H1 (cell line): ENCODE results near the gene LIPA. TPM values are rescaled to one million over a fixed set of nuclear protein-coding genes. Genes with fewer than 3 reads are reported as not detected.

Experiments
- CTCF ChIA-PET: fragments of 300-600 bp; sonication (Branson Sonifier 250); formaldehyde crosslinking; loops from one replicate; lab custom pipeline; 2021; ENCODE audit not compliant: partially characterized antibody; lab: Charles Lee
- POLR2A ChIA-PET: fragments of 300-600 bp; sonication (Branson Sonifier 250); formaldehyde crosslinking; loops from one replicate; lab custom pipeline; 2021; ENCODE audit warnings: inconsistent platforms; ENCODE audit not compliant: partially characterized antibody; lab: Charles Lee
- DNase-seq, 2 experiments: peaks; one replicate each; pipeline versions ENCODE4 v3.0.0 to v3.0.0-alpha.2; 2010 to 2022; ENCODE audit warnings: low spot score in 2 of 2, low read depth in 1 of 2, mixed read lengths in 1 of 2
- FAIRE-seq: peaks from 2 replicates; lab custom pipeline; 2011; peaks lifted over from hg19 to GRCh38; lab: Jason Lieb, UNC
- H2AFZ ChIP-seq: 2 replicates; pipeline ENCODE4 v1.8.1; 2012; ENCODE audit warnings: low read length, inconsistent platforms
- H2AK5ac ChIP-seq: 2 replicates; pipeline ENCODE4 v1.6.1; 2013; ENCODE audit warnings: low read depth, low read length
- H2BK120ac ChIP-seq: replicated peaks from 2 replicates; pipeline ENCODE3; 2013; ENCODE audit warnings: low read depth, low read length, inconsistent platforms
- H2BK12ac ChIP-seq: 2 replicates; pipeline ENCODE4 v1.6.1; 2013; ENCODE audit warnings: low read depth, low read length
- H2BK15ac ChIP-seq: 2 replicates; pipeline ENCODE4 v1.6.1; 2013; ENCODE audit warnings: low read length
- H2BK20ac ChIP-seq: 2 replicates; pipeline ENCODE4 v1.6.1; 2013; ENCODE audit warnings: low read length
- H2BK5ac ChIP-seq: 2 replicates; pipeline ENCODE4 v1.6.1; 2013; ENCODE audit warnings: low read depth, low read length
- H3K14ac ChIP-seq: 2 replicates; pipeline ENCODE4 v1.6.1; 2013; ENCODE audit warnings: inconsistent platforms; ENCODE audit not compliant: insufficient read length
- H3K18ac ChIP-seq: 2 replicates; pipeline ENCODE4 v1.6.1; 2013; ENCODE audit warnings: low read length; ENCODE audit errors: extremely low read depth
- H3K23ac ChIP-seq: 2 replicates; pipeline ENCODE4 v1.6.1; 2013; ENCODE audit warnings: inconsistent platforms; ENCODE audit not compliant: insufficient read length
- H3K23me2 ChIP-seq: 2 replicates; pipeline ENCODE4 v1.6.1; 2013; ENCODE audit warnings: low read depth, low read length
- H3K27ac ChIP-seq: 2 replicates; pipeline ENCODE4 v1.6.1; 2011; ENCODE audit warnings: low read depth, low read length, inconsistent platforms
- H3K27me3 ChIP-seq, 4 experiments: replicated peaks in 1 of 4; 1 replicate in 1 of 4; 2 replicates in 3 of 4; pipeline versions ENCODE4 v1.6.1 to v1.8.1; 2011 to 2013; ENCODE audit warnings: low read length in 3 of 4, mild to moderate bottlenecking in 3 of 4, inconsistent platforms in 2 of 4, mixed read lengths in 2 of 4, moderate library complexity in 1 of 4; ENCODE audit not compliant: control insufficient read depth in 3 of 4, insufficient read depth in 3 of 4; ENCODE audit errors: extremely low read depth in 1 of 4
- H3K36me3 ChIP-seq, 4 experiments: 2 replicates each; pipeline versions ENCODE4 v1.6.1 to v1.8.1; 2011 to 2013; ENCODE audit warnings: mild to moderate bottlenecking in 4 of 4, low read length in 3 of 4, moderate library complexity in 2 of 4, control low read depth in 1 of 4, inconsistent platforms in 1 of 4; ENCODE audit not compliant: insufficient read depth in 4 of 4, control insufficient read depth in 2 of 4
- H3K4ac ChIP-seq: replicated peaks from 2 replicates; pipeline ENCODE3; 2013; ENCODE audit warnings: low read length, low read depth, mixed read lengths, inconsistent platforms; ENCODE audit not compliant: insufficient read length
- H3K4me1 ChIP-seq, 4 experiments: replicated peaks in 1 of 4; 1 replicate in 1 of 4; 2 replicates in 3 of 4; pipeline versions ENCODE4 v1.6.1 to v1.8.1; 2011 to 2013; ENCODE audit warnings: low read length in 3 of 4, inconsistent platforms in 2 of 4, mixed read lengths in 1 of 4; ENCODE audit not compliant: insufficient read depth in 4 of 4, control insufficient read depth in 3 of 4
- H3K4me2 ChIP-seq, 2 experiments: 2 replicates each; pipeline versions ENCODE4 v1.6.1 to v1.8.1; 2011 to 2013; ENCODE audit warnings: low read depth in 2 of 2, low read length in 2 of 2, control low read depth in 1 of 2, inconsistent platforms in 1 of 2, mild to moderate bottlenecking in 1 of 2; ENCODE audit not compliant: insufficient read depth in 1 of 2
- H3K4me3 ChIP-seq, 4 experiments: fragments of 200-600, 300-600 bp in 1 of 4; sonication (generic), shearing (Covaris generic), sonication (Bioruptor Twin) in 1 of 4; 2 replicates each; pipeline versions ENCODE4 v1.5.1 to v1.8.1; 2011 to 2016; ENCODE audit warnings: low read length in 4 of 4, low read depth in 3 of 4, control low read depth in 2 of 4, inconsistent platforms in 2 of 4, mild to moderate bottlenecking in 2 of 4, mixed read lengths in 1 of 4, moderate library complexity in 1 of 4; ENCODE audit not compliant: insufficient read depth in 2 of 4; ENCODE audit errors: extremely low read depth in 1 of 4
- H3K56ac ChIP-seq: replicated peaks from 2 replicates; pipeline ENCODE3; 2013; ENCODE audit warnings: low read depth, mild to moderate bottlenecking, mixed read lengths, low read length, inconsistent platforms; ENCODE audit not compliant: insufficient read length
- H3K79me1 ChIP-seq: 2 replicates; pipeline ENCODE4 v1.6.1; 2013; ENCODE audit warnings: low read depth, low read length, control low read depth
- H3K79me2 ChIP-seq, 2 experiments: 2 replicates each; pipeline versions ENCODE4 v1.6.1 to v1.8.1; 2012 to 2013; ENCODE audit warnings: low read length in 2 of 2, mild to moderate bottlenecking in 2 of 2, inconsistent platforms in 1 of 2; ENCODE audit not compliant: insufficient read depth in 2 of 2, control insufficient read depth in 1 of 2
- H3K9ac ChIP-seq, 4 experiments: replicated peaks in 1 of 4; 1 replicate in 1 of 4; 2 replicates in 3 of 4; pipeline versions ENCODE4 v1.6.1 to v1.8.1; 2011 to 2013; ENCODE audit warnings: low read depth in 3 of 4, low read length in 3 of 4, control low read depth in 2 of 4, mild to moderate bottlenecking in 2 of 4, moderate library complexity in 2 of 4, inconsistent platforms in 1 of 4; ENCODE audit errors: extremely low read depth in 1 of 4
- H3K9me3 ChIP-seq, 2 experiments: 2 replicates each; pipeline versions ENCODE4 v1.6.1 to v1.8.1; 2012 to 2013; ENCODE audit warnings: mild to moderate bottlenecking in 2 of 2, moderate library complexity in 2 of 2, control low read depth in 1 of 2, inconsistent platforms in 1 of 2, low read depth in 1 of 2, low read length in 1 of 2, mixed read lengths in 1 of 2; ENCODE audit not compliant: insufficient read depth in 2 of 2
- H4K20me1 ChIP-seq, 2 experiments: replicated peaks in 1 of 2; 2 replicates each; pipeline versions ENCODE3 to v1.8.1; 2011 to 2013; ENCODE audit warnings: inconsistent platforms in 2 of 2, low read length in 2 of 2, mild to moderate bottlenecking in 1 of 2; ENCODE audit not compliant: insufficient read depth in 2 of 2, control insufficient read depth in 1 of 2
- H4K5ac ChIP-seq: 2 replicates; pipeline ENCODE4 v1.6.1; 2013; ENCODE audit warnings: low read length, low read depth, mixed read lengths, inconsistent platforms; ENCODE audit not compliant: insufficient read length
- H4K8ac ChIP-seq: 2 replicates; pipeline ENCODE4 v1.8.0; 2013; ENCODE audit warnings: mild to moderate bottlenecking, moderate library complexity, low read length, inconsistent platforms; ENCODE audit not compliant: insufficient read depth; ENCODE audit errors: extremely low read depth
- H4K91ac ChIP-seq: replicated peaks from 2 replicates; pipeline ENCODE3; 2013; ENCODE audit warnings: low read length, mixed read lengths, inconsistent platforms; ENCODE audit not compliant: insufficient read length
- CTBP2 ChIP-seq: IDR thresholded peaks from 2 replicates; pipeline ENCODE4 v1.7.0; 2011; ENCODE audit warnings: borderline replicate concordance, mild to moderate bottlenecking, moderate library complexity, mixed read lengths, low read length; ENCODE audit not compliant: insufficient read depth, insufficient read length
- HDAC2 ChIP-seq, 2 experiments: fragments of 300-600 bp in 1 of 2; sonication (generic) in 1 of 2; IDR thresholded peaks; 2 replicates each; pipeline ENCODE4 v1.6.1; 2011 to 2012; ENCODE audit warnings: low read depth in 2 of 2, low read length in 2 of 2, mild to moderate bottlenecking in 2 of 2, moderate library complexity in 2 of 2, borderline replicate concordance in 1 of 2, inconsistent platforms in 1 of 2
- SAP30 ChIP-seq: fragments of 300-600 bp; sonication (generic); IDR thresholded peaks from 2 replicates; pipeline ENCODE4 v1.7.1; 2012; ENCODE audit warnings: low read length, moderate library complexity, mild to moderate bottlenecking, inconsistent platforms; ENCODE audit not compliant: insufficient read depth, insufficient replicate concordance
- SP2 ChIP-seq: IDR thresholded peaks from 2 replicates; pipeline ENCODE4 v1.6.1; 2012; ENCODE audit warnings: mild to moderate bottlenecking, low read length, inconsistent platforms
- TBP ChIP-seq: IDR thresholded peaks from 2 replicates; pipeline ENCODE4 v1.6.1; 2011; ENCODE audit warnings: low read depth, low read length, improper control_type of control experiment
- WGBS, 2 experiments: shearing (Covaris generic) in 1 of 2; methylation state at CpG; one replicate each; pipeline versions ENCODE4 v1.1.6 to v1.1.7; 2013 to 2015; ENCODE audit warnings: low lambda C conversion rate in 2 of 2, mixed read lengths in 2 of 2, inconsistent platforms in 1 of 2, low coverage in 1 of 2, missing lambda C conversion rate in 1 of 2; ENCODE audit not compliant: insufficient replicate concordance in 2 of 2, insufficient coverage in 1 of 2, insufficient read length in 1 of 2; ENCODE audit errors: extremely low coverage in 1 of 2, missing lambda C conversion rate in 1 of 2; 5-methylcytosine and 5-hydroxymethylcytosine counted together
- polyA plus RNA-seq, 7 experiments: library from polyadenylated mRNA; depleted of rRNA in 3 of 7; stranded (reverse) in 5 of 7; unstranded in 2 of 7; fragments of >200 nt in 5 of 7; fragments of 200-250 nt in 2 of 7; gene quantifications; 1 replicate in 5 of 7; 2 replicates in 1 of 7; 4 replicates in 1 of 7; pipeline versions ENCODE4 v1.2.1 to v1.2.3, GENCODE V29; 2011 to 2013; ENCODE audit warnings: missing spikeins in 2 of 7, mixed read lengths in 2 of 7
- total RNA-seq: library from RNA; stranded (reverse); fragmentation: NEBNext Ultra II Directional; extraction: Animal tissue kit (Norgen Biotek cat#: 25700); gene quantifications from 2 replicates; pipeline ENCODE4 v1.2.1, GENCODE V29; 2021

The LIPA gene
- total and polyA plus RNA-seq, 2 of the 8 experiments (the other 6 are each of a cell fraction or from before 2014, with no cell fraction given), result 18.1 to 32.4 TPM

DNA sequence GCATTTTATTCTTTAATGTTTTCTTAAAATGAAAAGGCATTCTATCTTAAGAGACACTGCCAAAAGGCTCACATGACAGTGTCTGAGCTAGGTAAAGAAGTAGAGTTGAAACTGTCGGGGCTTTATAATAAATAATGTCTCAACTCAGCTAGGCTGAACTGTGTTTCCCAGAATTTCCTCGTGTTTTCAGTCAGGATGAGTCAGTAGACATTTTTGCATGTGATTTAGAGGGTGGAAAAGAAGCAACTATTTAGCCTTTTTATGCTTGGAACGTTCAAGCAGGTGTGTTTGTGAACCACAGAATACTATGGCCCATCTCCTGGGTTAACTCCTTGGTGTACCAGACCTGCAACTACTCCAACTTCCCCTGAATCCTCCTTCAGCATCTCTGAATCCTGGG, 23.4 kb upstream of the LIPA start:
- H3K18ac ChIP-seq, result no peak overlapping the region
- H4K5ac ChIP-seq, result no peak overlapping the region
- no peak overlapping the region for H2AK5ac ChIP-seq
- H3K4me3 ChIP-seq, result no peak overlapping the region
- no peaks in the 10 kb centered on the region for H3K79me2 ChIP-seq
- no peaks in the 10 kb centered on the region for H3K9me3 ChIP-seq
- ChIA-PET POLR2A (no interaction called here), CTCF (interaction anchor here (0.7 to 3.5 kb wide), 5 partner anchors 9 to 94 kb away, joined by 3 to 25 read pairs (median 3); no protein-coding TSS in a partner anchor)
- no peak overlapping the region for H3K23ac ChIP-seq
- no peaks in the 10 kb centered on the region for H3K36me3 ChIP-seq
- H2BK15ac ChIP-seq, result no peak overlapping the region
- H4K8ac ChIP-seq, result no peak overlapping the region; the same call in 1 of the 2 replicates
- no peaks in the 10 kb centered on the region for H4K20me1 ChIP-seq
- no peak overlapping the region for H2AFZ ChIP-seq
- no peak overlapping the region for H3K4ac ChIP-seq
- no peak overlapping the region for H2BK5ac ChIP-seq
- H3K4me1 ChIP-seq, result no peaks in the 10 kb centered on the region
- H4K91ac ChIP-seq, result no peak overlapping the region
- H3K27ac ChIP-seq, result no peak overlapping the region
- 81% methylated on average over 3 of the region's 3 CpGs; no CpG with 5 or more reads in 1 of the 2 experiments for WGBS, 2 experiments
- H3K79me1 ChIP-seq, result no peaks in the 10 kb centered on the region
- no peak overlapping the region for H2BK20ac ChIP-seq
- no peak overlapping the region for H3K56ac ChIP-seq
- H2BK12ac ChIP-seq, result no peak overlapping the region
- FAIRE-seq, result no peak
- no peaks in the 10 kb centered on the region for H3K23me2 ChIP-seq
- H3K27me3 ChIP-seq, result no peaks in the 10 kb centered on the region
- no peak overlapping the region for H2BK120ac ChIP-seq
- no peak overlapping the region for H3K9ac ChIP-seq
- H3K14ac ChIP-seq, result no peak overlapping the region
- no peak overlapping the region for H3K4me2 ChIP-seq
- DNase-seq, result no peak
- no peak for TF ChIP-seq HDAC2 (IDR thresholded peaks at IDR 0.05; ENCODE audit: borderline replicate concordance in 1 of 2, low read depth in 2 of 2, low read length in 2 of 2)
- TF ChIP-seq CTBP2, result no peak
- TF ChIP-seq TBP, result no peak
- TF ChIP-seq SP2, result no peak
- no peak for TF ChIP-seq SAP30
